Choroid plexus epithelial cell (primary cell): Measurements from ENCODE around the gene GATA2.

ENCODE experiments used
- DNase-seq: peaks from one replicate; pipeline ENCODE4 v3.0.0-alpha.2; 2010; ENCODE audit warnings: low read depth
- H3K4me3 ChIP-seq: 2 replicates; pipeline ENCODE4 v1.5.1; 2011; ENCODE audit warnings: low read depth, mild to moderate bottlenecking, control low read depth, low read length, moderate library complexity
- TF ChIP-seq, protein P1 (sequence below): conservative IDR thresholded peaks from 2 replicates; pipeline ENCODE4 v1.5.1; 2011; ENCODE audit warnings: low read depth, mild to moderate bottlenecking, control low read depth, inconsistent platforms, low read length, moderate library complexity

GATA2 gene

GRCh38 chr3:128491691-128491940 lies 1.4 kb downstream of the GATA2 start:
- H3K4me3 ChIP-seq: no peak overlapping the region
- TF ChIP-seq, protein P1, sequence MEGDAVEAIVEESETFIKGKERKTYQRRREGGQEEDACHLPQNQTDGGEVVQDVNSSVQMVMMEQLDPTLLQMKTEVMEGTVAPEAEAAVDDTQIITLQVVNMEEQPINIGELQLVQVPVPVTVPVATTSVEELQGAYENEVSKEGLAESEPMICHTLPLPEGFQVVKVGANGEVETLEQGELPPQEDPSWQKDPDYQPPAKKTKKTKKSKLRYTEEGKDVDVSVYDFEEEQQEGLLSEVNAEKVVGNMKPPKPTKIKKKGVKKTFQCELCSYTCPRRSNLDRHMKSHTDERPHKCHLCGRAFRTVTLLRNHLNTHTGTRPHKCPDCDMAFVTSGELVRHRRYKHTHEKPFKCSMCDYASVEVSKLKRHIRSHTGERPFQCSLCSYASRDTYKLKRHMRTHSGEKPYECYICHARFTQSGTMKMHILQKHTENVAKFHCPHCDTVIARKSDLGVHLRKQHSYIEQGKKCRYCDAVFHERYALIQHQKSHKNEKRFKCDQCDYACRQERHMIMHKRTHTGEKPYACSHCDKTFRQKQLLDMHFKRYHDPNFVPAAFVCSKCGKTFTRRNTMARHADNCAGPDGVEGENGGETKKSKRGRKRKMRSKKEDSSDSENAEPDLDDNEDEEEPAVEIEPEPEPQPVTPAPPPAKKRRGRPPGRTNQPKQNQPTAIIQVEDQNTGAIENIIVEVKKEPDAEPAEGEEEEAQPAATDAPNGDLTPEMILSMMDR: no peak
- no peak for DNase-seq

GRCh38 chr3:128490915-128491690 lies 1.9 kb downstream of the GATA2 start:
- no peak overlapping the region for H3K4me3 ChIP-seq
- DNase-seq: no peak
- TF ChIP-seq, protein P1: no peak

GRCh38 chr3:128490650-128490914 lies 2.4 kb downstream of the GATA2 start:
- no peak for DNase-seq
- no peak overlapping the region for H3K4me3 ChIP-seq
- TF ChIP-seq, protein P1: no peak

DNA sequence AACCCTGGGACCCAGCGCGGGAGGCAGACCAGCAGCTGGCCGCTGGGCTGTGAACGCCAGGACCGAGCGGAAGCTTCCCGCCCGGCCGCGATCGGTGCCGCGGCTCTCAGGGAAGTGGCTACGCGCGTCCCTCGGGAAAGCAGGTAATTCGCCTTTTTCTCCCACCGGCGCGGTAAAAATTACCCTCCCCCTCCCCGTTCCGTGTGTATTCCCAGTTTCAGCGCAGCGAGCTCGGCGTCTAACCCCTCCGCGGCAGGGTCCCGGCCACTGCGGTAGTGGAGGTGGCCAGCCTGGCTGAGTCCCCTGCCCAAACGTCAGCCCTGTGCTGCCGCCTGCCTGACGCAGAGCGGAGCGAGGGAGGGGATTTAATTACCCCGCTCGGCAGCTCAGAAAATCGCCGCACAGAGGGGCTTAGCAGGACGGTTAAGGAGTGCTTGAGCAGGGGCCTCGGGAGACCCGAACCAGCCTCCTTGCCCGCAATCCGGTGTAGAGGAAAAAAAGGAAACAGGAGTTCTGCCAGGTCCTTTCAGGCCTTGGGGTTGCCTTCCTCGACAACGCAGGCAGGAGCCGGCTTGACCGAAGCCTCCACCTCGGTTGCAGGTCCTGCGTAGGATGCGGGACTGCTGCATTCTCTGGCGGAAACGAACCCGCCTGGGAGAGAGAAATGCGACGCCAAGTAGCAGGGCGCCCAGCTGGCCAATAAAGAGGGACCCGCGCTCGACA lies 2.9 kb downstream of the GATA2 start:
- DNase-seq: peak; percentile 13
- H3K4me3 ChIP-seq: peak overlapping the region; percentile 14
- TF ChIP-seq, protein P1: no peak

- DNase-seq: no peak
- TF ChIP-seq, protein P1: no peak
- peak overlapping the region; percentile 14 for H3K4me3 ChIP-seq
Measured at GRCh38 chr3:128489674-128489926, 3.4 kb downstream of the GATA2 start.

GRCh38 chr3:128488991-128489673 lies 3.9 kb downstream of the GATA2 start:
- peak overlapping the region; percentile 29 for H3K4me3 ChIP-seq
- DNase-seq: no peak
- TF ChIP-seq, protein P1: no peak

DNA sequence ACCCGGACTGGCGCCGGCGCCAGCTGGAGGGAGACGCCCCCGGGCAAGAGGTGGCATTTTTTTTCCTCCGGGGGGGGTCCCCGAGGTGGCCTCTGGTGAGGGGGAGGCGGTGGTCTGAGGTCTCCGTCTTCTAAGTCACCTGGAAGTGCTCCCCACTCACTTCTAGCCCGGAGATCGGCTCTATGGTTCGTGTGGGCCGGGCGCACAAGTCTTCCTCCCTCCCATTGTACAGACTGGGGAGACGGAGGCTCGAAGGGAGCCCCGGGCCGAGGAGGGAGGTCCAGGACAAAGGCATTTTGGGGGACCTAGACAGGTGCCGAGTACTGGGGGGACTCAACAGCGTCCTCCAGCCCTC lies 4.4 kb downstream of the GATA2 start:
- no peak for DNase-seq
- H3K4me3 ChIP-seq: no peak overlapping the region
- TF ChIP-seq, protein P1: no peak
